Astrocyte (in vitro differentiated cells and primary cell): Measurements from ENCODE around the gene NSFL1C. TPM values are rescaled to one million over a fixed set of nuclear protein-coding genes. Genes with fewer than 3 reads are reported as not detected.
A peak's percentile ranks its signal among the peaks of the same experiment; 100 is the strongest.

Source experiments
- DNase-seq: peaks from one replicate; pipeline ENCODE4 v3.0.0-alpha.2; 2010; ENCODE audit warnings: low read depth
- FAIRE-seq: peaks from 2 replicates; lab custom pipeline; 2011; peaks lifted over from hg19 to GRCh38; lab: Jason Lieb, UNC
- H2AFZ ChIP-seq: 2 replicates; pipeline ENCODE4 v1.6.0; 2012; ENCODE audit warnings: low read depth, low read length, inconsistent platforms
- H3K27ac ChIP-seq: 2 replicates; pipeline ENCODE4 v1.5.1; 2011; ENCODE audit warnings: low read depth, low read length, inconsistent platforms
- H3K27me3 ChIP-seq: 2 replicates; pipeline ENCODE4 v1.6.0; 2011; ENCODE audit warnings: low read length, inconsistent platforms; ENCODE audit not compliant: insufficient read depth
- H3K36me3 ChIP-seq: 2 replicates; pipeline ENCODE4 v1.5.1; 2011; ENCODE audit warnings: low read length, inconsistent platforms; ENCODE audit not compliant: insufficient read depth
- H3K4me1 ChIP-seq: 2 replicates; pipeline ENCODE4 v1.5.1; 2011; ENCODE audit warnings: low read length, inconsistent platforms; ENCODE audit not compliant: insufficient read depth
- H3K4me2 ChIP-seq: 2 replicates; pipeline ENCODE4 v1.6.0; 2012; ENCODE audit warnings: low read length, inconsistent platforms
- H3K4me3 ChIP-seq: 2 replicates; pipeline ENCODE4 v1.5.1; 2011; ENCODE audit warnings: low read depth, mild to moderate bottlenecking, low read length, inconsistent platforms; ENCODE audit not compliant: insufficient read depth
- H3K79me2 ChIP-seq: 2 replicates; pipeline ENCODE4 v1.6.0; 2012; ENCODE audit warnings: mild to moderate bottlenecking, low read length, inconsistent platforms; ENCODE audit not compliant: insufficient read depth
- H3K9ac ChIP-seq: 2 replicates; pipeline ENCODE4 v1.6.0; 2012; ENCODE audit warnings: mild to moderate bottlenecking, low read length, inconsistent platforms
- H3K9me3 ChIP-seq: 2 replicates; pipeline ENCODE4 v1.5.1; 2012; ENCODE audit warnings: low read depth, mild to moderate bottlenecking, low read length, inconsistent platforms; ENCODE audit not compliant: insufficient read depth
- H4K20me1 ChIP-seq: 2 replicates; pipeline ENCODE4 v1.6.0; 2012; ENCODE audit warnings: low read length, inconsistent platforms; ENCODE audit not compliant: insufficient read depth
- H3K27ac Mint-ChIP-seq: one replicate; pipeline ENCODE4 v1.8.0; 2021; ENCODE audit warnings: mild to moderate bottlenecking, mixed read lengths; ENCODE audit not compliant: unreplicated experiment
- H3K27me3 Mint-ChIP-seq: one replicate; pipeline ENCODE4 v1.8.0; 2021; ENCODE audit warnings: low read depth, mixed read lengths; ENCODE audit not compliant: unreplicated experiment
- H3K36me3 Mint-ChIP-seq: one replicate; pipeline ENCODE4 v1.8.0; 2021; ENCODE audit warnings: low read depth, mixed read lengths; ENCODE audit not compliant: unreplicated experiment
- H3K4me1 Mint-ChIP-seq: one replicate; pipeline ENCODE4 v1.8.0; 2021; ENCODE audit warnings: low read depth, mixed read lengths; ENCODE audit not compliant: unreplicated experiment
- H3K4me3 Mint-ChIP-seq: one replicate; pipeline ENCODE4 v1.8.0; 2021; ENCODE audit warnings: mild to moderate bottlenecking, moderate library complexity, mixed read lengths; ENCODE audit not compliant: unreplicated experiment
- H3K9me3 Mint-ChIP-seq: one replicate; pipeline ENCODE4 v1.8.0; 2021; ENCODE audit warnings: mild to moderate bottlenecking, mixed read lengths; ENCODE audit not compliant: unreplicated experiment
- EZH2 ChIP-seq: IDR thresholded peaks from 2 replicates; pipeline ENCODE4 v1.6.1; 2012; ENCODE audit warnings: mild to moderate bottlenecking, low read length, inconsistent platforms; ENCODE audit not compliant: insufficient read depth
- total RNA-seq: library from RNA; stranded (reverse); gene quantifications from 2 replicates; pipeline ENCODE4 v1.2.1, GENCODE V29; 2021
- TF ChIP-seq, protein P1 (sequence below): IDR thresholded peaks from 2 replicates; pipeline ENCODE4 v1.5.1; 2011; ENCODE audit warnings: low read depth, mild to moderate bottlenecking, inconsistent platforms, low read length, moderate library complexity; ENCODE audit not compliant: insufficient read depth

The NSFL1C gene
- total RNA-seq, 1 donor from 2014 or later, result 96.0 TPM

DNA sequence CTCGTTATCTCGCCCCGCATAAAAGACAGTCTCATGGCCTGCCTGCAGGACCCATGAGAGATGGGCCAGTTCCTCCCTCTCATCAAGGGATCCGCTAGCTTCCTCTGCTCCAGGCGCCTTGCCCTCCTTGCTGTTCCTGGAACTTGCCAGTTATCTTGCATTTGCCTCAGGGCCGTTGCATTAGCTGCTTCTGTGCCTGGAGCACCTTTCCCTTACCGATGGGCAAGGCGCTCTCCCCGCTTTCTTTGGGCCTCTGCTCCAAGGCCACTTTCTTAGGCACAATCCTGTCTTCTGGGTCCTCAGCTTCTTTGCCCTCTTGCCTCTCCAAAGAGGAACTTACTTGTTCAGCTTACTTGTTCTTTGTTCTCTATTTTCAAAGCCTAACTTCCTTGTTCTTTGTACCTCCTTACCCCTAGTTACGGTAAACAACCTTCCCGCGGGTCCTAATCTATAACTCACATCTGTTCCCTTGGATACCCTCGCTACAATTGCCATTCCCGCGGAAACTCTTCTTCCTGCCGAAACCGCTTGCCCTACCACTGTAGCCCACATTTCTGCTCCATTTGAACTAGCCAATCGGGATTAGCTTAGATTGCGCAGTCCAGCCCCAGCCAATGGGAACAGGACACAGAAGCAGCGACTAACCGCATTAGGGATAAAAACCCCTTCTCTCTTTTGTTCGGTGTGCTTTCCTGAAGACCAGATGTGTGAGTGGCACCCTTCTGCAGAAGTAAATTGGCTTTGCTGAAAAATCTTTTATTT lies 887 bp upstream of the NSFL1C start:
- DNase-seq, result no peak

GRCh38 chr20:1467082-1467354 lies 369 bp upstream of the NSFL1C start:
- H3K79me2 ChIP-seq, result peaks cover 42% of the 10 kb centered on the region
- H3K27ac ChIP-seq, result no peak overlapping the region
- no peaks in the 10 kb centered on the region for H3K9me3 ChIP-seq
- H3K9ac ChIP-seq, result no peak overlapping the region
- H3K27me3 ChIP-seq, result no peaks in the 10 kb centered on the region
- peaks cover 11% of the 10 kb centered on the region for H3K36me3 ChIP-seq
- H3K36me3 Mint-ChIP-seq, result peaks cover 5% of the 10 kb centered on the region
- H3K9me3 Mint-ChIP-seq, result no peaks in the 10 kb centered on the region
- DNase-seq, result no peak
- no peak for FAIRE-seq
- no peak overlapping the region for H3K4me3 ChIP-seq
- peaks cover 39% of the 10 kb centered on the region for H3K4me1 Mint-ChIP-seq
- no peaks in the 10 kb centered on the region for H3K27me3 Mint-ChIP-seq
- peak overlapping the region; percentile 53 for H3K4me2 ChIP-seq
- peak overlapping the region; percentile 66 for H3K4me3 Mint-ChIP-seq
- H3K27ac Mint-ChIP-seq, result no peak overlapping the region
- no peak overlapping the region for H2AFZ ChIP-seq
- peaks cover 37% of the 10 kb centered on the region for H4K20me1 ChIP-seq
- no peak for TF ChIP-seq EZH2
- TF ChIP-seq, protein P1, sequence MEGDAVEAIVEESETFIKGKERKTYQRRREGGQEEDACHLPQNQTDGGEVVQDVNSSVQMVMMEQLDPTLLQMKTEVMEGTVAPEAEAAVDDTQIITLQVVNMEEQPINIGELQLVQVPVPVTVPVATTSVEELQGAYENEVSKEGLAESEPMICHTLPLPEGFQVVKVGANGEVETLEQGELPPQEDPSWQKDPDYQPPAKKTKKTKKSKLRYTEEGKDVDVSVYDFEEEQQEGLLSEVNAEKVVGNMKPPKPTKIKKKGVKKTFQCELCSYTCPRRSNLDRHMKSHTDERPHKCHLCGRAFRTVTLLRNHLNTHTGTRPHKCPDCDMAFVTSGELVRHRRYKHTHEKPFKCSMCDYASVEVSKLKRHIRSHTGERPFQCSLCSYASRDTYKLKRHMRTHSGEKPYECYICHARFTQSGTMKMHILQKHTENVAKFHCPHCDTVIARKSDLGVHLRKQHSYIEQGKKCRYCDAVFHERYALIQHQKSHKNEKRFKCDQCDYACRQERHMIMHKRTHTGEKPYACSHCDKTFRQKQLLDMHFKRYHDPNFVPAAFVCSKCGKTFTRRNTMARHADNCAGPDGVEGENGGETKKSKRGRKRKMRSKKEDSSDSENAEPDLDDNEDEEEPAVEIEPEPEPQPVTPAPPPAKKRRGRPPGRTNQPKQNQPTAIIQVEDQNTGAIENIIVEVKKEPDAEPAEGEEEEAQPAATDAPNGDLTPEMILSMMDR, result no peak
- H3K4me1 ChIP-seq, result peaks cover 33% of the 10 kb centered on the region

More for the DNA sequence above, 887 bp upstream of the NSFL1C start:
- Histone ChIP-seq H4K20me1 (peaks cover 34% of the 10 kb centered on the region), H3K9ac (no peak overlapping the region), H3K9me3 (no peaks in the 10 kb centered on the region), H3K27ac (no peak overlapping the region), H3K4me3 (no peak overlapping the region), H2AFZ (no peak overlapping the region), H3K36me3 (peaks cover 11% of the 10 kb centered on the region), H3K27me3 (no peaks in the 10 kb centered on the region), H3K4me2 (peak overlapping the region; percentile 53), H3K4me1 (peaks cover 33% of the 10 kb centered on the region), H3K79me2 (peaks cover 39% of the 10 kb centered on the region)
- H3K9me3 Mint-ChIP-seq, result no peaks in the 10 kb centered on the region
- TF ChIP-seq EZH2, result no peak
- TF ChIP-seq, protein P1, result no peak
- FAIRE-seq, result no peak
- H3K27ac Mint-ChIP-seq, result peak overlapping the region; percentile 50
- peak overlapping the region; percentile 66 for H3K4me3 Mint-ChIP-seq
- H3K27me3 Mint-ChIP-seq, result no peaks in the 10 kb centered on the region
- peaks cover 36% of the 10 kb centered on the region for H3K4me1 Mint-ChIP-seq
- H3K36me3 Mint-ChIP-seq, result peaks cover 2% of the 10 kb centered on the region
